Measurements from ENCODE around the gene NDFIP2. TPM values are rescaled to one million over a fixed set of nuclear protein-coding genes. Genes with fewer than 3 reads are reported as not detected.

The NDFIP2 gene
- total RNA-seq, 1 donor from 2014 or later = 30.0 TPM

DNA sequence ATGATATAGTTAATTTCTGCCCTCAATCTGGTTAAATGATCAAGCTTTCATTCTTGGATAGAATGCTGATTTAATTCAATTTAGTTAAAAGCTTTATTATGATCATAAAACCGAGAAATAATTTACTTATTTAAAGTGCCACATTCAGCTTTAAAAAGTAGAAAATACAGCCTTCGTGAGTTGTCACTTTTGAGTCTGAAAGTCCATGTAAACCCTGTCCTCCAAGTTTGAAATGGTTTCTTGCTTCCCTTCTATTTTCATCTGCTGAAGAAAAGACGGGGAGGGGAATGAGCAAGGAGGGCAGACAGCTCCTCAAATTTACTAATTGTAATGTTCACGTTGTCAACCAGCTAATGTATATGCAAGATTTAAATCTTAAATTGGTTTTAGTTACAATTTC lies 59.5 kb downstream of the NDFIP2 start:
- intact Hi-C loops (cut with DNase I) = no loop called here
- Histone ChIP-seq H3K9me3 (no peaks in the 10 kb centered on the region), H3K36me3 (no peaks in the 10 kb centered on the region), H3K4me1 (no peaks in the 10 kb centered on the region), H3K4me3 (no peak overlapping the region), H3K27me3 (ENCODE audit: low read depth) (no peaks in the 10 kb centered on the region), H3K27ac (no peak overlapping the region)
- TF ChIP-seq, protein P1, sequence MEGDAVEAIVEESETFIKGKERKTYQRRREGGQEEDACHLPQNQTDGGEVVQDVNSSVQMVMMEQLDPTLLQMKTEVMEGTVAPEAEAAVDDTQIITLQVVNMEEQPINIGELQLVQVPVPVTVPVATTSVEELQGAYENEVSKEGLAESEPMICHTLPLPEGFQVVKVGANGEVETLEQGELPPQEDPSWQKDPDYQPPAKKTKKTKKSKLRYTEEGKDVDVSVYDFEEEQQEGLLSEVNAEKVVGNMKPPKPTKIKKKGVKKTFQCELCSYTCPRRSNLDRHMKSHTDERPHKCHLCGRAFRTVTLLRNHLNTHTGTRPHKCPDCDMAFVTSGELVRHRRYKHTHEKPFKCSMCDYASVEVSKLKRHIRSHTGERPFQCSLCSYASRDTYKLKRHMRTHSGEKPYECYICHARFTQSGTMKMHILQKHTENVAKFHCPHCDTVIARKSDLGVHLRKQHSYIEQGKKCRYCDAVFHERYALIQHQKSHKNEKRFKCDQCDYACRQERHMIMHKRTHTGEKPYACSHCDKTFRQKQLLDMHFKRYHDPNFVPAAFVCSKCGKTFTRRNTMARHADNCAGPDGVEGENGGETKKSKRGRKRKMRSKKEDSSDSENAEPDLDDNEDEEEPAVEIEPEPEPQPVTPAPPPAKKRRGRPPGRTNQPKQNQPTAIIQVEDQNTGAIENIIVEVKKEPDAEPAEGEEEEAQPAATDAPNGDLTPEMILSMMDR (IDR thresholded peaks at IDR 0.05) = no peak
- DNase-seq (no peak), ATAC-seq (no peak)

DNA sequence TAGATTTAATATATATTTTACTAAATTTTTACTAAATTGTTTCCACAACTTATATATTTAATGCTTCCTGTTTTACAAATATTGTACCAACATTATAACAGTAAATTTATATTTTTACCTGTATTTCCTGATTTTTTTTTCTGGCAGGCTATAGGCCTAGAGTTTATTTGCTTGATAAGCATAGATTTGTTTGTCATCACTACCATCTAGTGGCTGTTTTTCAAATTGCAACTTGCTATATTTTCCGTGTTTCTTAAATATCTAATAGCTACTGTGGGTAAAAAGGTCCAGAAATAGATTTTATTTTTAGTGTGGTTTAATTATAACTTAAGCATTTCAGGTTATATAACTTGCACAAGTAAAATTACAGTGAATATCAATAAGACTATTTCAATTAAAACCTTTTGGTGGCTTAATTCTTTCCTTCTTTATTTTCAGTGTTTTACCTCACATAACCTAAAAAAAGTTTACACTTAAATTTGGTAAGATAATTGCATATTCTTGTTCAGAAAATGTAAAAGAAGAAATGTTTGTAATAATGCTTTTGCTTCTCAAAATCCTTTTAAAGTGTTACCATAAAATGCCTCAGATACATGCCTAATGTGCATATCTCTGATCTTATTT lies 60.6 kb downstream of the NDFIP2 start:
- no peaks in the 10 kb centered on the region for H3K4me1 ChIP-seq
- no peak overlapping the region for H3K4me3 ChIP-seq
- intact Hi-C loops (cut with DNase I) = no loop called here
- H3K27ac ChIP-seq = no peak overlapping the region
- no peaks in the 10 kb centered on the region for H3K27me3 ChIP-seq (ENCODE audit: low read depth)
- DNase-seq (no peak), ATAC-seq (peak in 1 of 2 donors; percentile 66)
- TF ChIP-seq, protein P1 (IDR thresholded peaks at IDR 0.05) = peak; percentile 88
- no peaks in the 10 kb centered on the region for H3K9me3 ChIP-seq
- H3K36me3 ChIP-seq = no peaks in the 10 kb centered on the region

DNA sequence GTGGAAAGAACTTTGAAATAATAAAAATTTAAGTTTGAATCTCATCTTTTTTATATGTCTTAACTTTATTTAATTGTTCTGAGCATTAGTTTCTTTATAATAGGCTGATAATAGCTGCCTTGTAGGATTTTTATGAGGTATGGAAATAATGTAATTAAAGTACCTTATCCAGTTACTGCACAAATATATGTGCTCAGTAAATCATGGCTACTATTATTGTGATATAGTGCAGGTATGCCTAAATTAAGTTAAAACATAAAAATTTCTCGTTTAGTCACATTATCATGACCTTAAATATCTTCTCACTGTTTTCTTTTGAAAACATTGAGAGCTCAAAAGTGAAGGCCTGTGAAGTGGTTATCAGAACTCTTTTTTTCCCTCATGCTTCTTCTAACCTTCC lies 62.9 kb downstream of the NDFIP2 start:
- intact Hi-C loops (cut with DNase I) = no loop called here
- no peaks in the 10 kb centered on the region for H3K36me3 ChIP-seq
- DNase-seq = no peak
- ATAC-seq = no peak
- no peaks in the 10 kb centered on the region for H3K9me3 ChIP-seq
- H3K27ac ChIP-seq = no peak overlapping the region
- H3K27me3 ChIP-seq (ENCODE audit: low read depth) = no peaks in the 10 kb centered on the region
- H3K4me3 ChIP-seq = no peak overlapping the region
- TF ChIP-seq, protein P1 (IDR thresholded peaks at IDR 0.05) = no peak
- H3K4me1 ChIP-seq = no peaks in the 10 kb centered on the region

DNA sequence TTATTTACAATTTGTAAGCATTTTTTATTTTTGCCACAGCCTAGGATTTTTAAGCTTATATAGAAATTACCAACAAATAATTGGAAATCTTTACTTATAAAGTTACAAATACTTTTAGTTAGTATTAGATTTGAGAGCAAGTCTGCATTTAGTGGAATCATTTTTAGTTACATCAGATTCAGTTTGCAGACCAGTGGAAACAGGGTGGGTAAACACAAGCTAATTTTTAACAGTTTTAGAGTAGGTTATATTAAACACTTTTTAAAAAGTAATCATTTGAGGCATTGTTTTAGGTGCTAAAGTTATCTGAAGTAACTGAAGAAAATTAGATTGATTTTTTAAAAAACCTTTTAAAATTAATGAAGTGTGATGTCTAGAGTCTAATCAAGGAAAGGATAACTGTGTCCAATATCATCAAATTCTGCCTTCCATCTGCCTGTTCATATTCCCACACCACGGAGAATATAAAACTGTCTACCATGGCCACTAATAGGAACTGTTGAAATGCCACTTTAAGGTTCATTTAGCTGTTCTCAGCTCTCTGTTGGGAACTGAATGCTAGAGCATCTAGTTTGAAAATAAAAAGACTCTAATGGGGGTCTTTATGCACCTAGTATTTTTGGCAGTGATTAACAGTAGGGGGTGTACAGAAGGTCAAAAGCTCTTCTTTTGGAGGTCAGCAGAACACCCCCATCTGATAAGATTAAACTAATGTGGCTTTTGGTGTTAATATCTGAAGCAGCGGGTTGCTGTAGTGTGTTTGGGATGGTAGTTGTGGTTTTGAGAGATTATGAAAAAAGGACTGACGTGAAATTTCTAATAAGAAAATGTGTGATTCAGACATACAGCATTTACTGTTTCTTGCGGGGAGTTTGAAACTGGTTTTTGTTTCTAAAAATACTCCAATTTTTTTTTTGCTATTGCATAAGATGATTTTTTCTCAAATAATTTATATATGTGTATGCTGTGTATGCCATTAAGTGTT lies 66.5 kb downstream of the NDFIP2 start:
- H3K4me3 ChIP-seq = no peak overlapping the region
- DNase-seq (no peak), ATAC-seq (no peak)
- intact Hi-C loops (cut with DNase I) = no loop called here
- no peaks in the 10 kb centered on the region for H3K36me3 ChIP-seq
- no peaks in the 10 kb centered on the region for H3K27me3 ChIP-seq (ENCODE audit: low read depth)
- TF ChIP-seq, protein P1 (IDR thresholded peaks at IDR 0.05) = no peak
- H3K27ac ChIP-seq = no peak overlapping the region
- peaks cover 4% of the 10 kb centered on the region for H3K4me1 ChIP-seq
- H3K9me3 ChIP-seq = no peaks in the 10 kb centered on the region

DNA sequence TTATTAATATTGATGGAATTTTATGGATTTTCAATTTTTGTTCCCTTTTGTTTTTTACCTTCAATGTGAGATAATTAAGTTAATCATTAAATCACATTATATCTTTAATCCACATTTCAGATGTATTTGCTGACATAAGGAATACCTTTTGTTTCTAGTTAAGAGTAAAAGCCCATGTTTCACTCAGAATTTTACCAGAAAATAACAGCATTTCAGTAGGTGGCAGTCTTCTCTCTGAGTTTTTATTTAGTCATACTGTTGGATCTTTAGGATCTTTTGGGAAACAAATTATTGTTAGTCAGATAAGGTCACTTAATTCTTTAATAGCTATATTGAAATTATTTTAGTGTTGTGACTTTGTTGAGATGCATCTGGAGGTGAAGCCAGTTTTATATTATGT lies 67.9 kb downstream of the NDFIP2 start:
- Histone ChIP-seq H3K36me3 (no peaks in the 10 kb centered on the region), H3K4me3 (no peak overlapping the region), H3K9me3 (no peaks in the 10 kb centered on the region), H3K4me1 (peaks cover 4% of the 10 kb centered on the region), H3K27ac (no peak overlapping the region), H3K27me3 (ENCODE audit: low read depth) (no peaks in the 10 kb centered on the region)
- TF ChIP-seq, protein P1 (IDR thresholded peaks at IDR 0.05) = peak; percentile 19
- ATAC-seq = no peak
- intact Hi-C loops (cut with DNase I) = no loop called here
- DNase-seq = no peak

Measured in lower lobe of right lung (tissue), 2 donors.